HG03025 (cell line): ENCODE results near the gene EMC6.
"Not testable (repeated sequence)": the region's sequence is repeated elsewhere in the genome, so short reads cannot be mapped to it uniquely, and the experiment has no call there.

Experiments
- ATAC-seq: cut with Tn5 transposase; IDR thresholded peaks from one replicate; pipeline ENCODE4 v1.9.1; 2021; ENCODE audit warnings: mild to moderate bottlenecking, moderate library complexity; ENCODE audit not compliant: unreplicated experiment, low FRiP score

The EMC6 gene

GRCh38 chr17:3704931-3705717 lies 36.5 kb downstream of the EMC6 start:
- no peak for ATAC-seq

- ATAC-seq = not testable (repeated sequence)
Measured at GRCh38 chr17:3705718-3705984, 37.0 kb downstream of the EMC6 start.

GRCh38 chr17:3708366-3708765 lies 39.8 kb downstream of the EMC6 start:
- no peak for ATAC-seq

GRCh38 chr17:3710951-3711383 lies 42.4 kb downstream of the EMC6 start:
- peak; percentile 92 for ATAC-seq

- no peak for ATAC-seq
Measured at GRCh38 chr17:3712811-3713463, 44.3 kb downstream of the EMC6 start.

GRCh38 chr17:3715296-3715695 lies 46.7 kb downstream of the EMC6 start:
- ATAC-seq = no peak

- no peak for ATAC-seq
Measured at GRCh38 chr17:3718201-3718600, 49.6 kb downstream of the EMC6 start.

GRCh38 chr17:3719265-3719664 lies 50.7 kb downstream of the EMC6 start:
- ATAC-seq = no peak
